HepG2 (cell line): ENCODE measurements around the gene PODXL2. TPM values are rescaled to one million over a fixed set of nuclear protein-coding genes. Genes with fewer than 3 reads are reported as not detected.

ENCODE experiments used
- ATRX ChIP-seq: sonication (generic); formaldehyde crosslinking; IDR thresholded peaks from 2 replicates; pipeline ENCODE4 v1.4.0; 2020; ENCODE audit warnings: missing genetic modification reagents, borderline replicate concordance
- ETV5 ChIP-seq: IDR thresholded peaks from 2 replicates; pipeline ENCODE4 v1.6.1; 2018; ENCODE audit warnings: missing biosample characterization, missing genetic modification reagents, inconsistent platforms, borderline replicate concordance
- GTF2F1 ChIP-seq: fragments of 150-350 bp; IDR thresholded peaks from 2 replicates; pipeline ENCODE4 v1.6.1; 2014; ENCODE audit warnings: low read length
- JARID2 ChIP-seq: sonication (generic); formaldehyde crosslinking; IDR thresholded peaks from 2 replicates; pipeline ENCODE4 v1.8.1; 2023; ENCODE audit warnings: missing genetic modification reagents, inconsistent platforms; ENCODE audit not compliant: insufficient replicate concordance
- MZF1 ChIP-seq: sonication (generic); formaldehyde crosslinking; IDR thresholded peaks from 2 replicates; pipeline ENCODE4 v1.8.1; 2023; ENCODE audit warnings: mild to moderate bottlenecking, missing genetic modification reagents, borderline replicate concordance
- NFE2L2 ChIP-seq: fragments of 150-350 bp; IDR thresholded peaks from 2 replicates; pipeline ENCODE4 v1.6.1; 2014; ENCODE audit warnings: low read length
- NPAS2 ChIP-seq: sonication (generic); formaldehyde crosslinking; IDR thresholded peaks from 2 replicates; pipeline ENCODE4 v1.8.0; 2022; ENCODE audit warnings: mild to moderate bottlenecking, missing genetic modification reagents, borderline replicate concordance
- NR1H2 ChIP-seq: sonication (generic); formaldehyde crosslinking; IDR thresholded peaks from 2 replicates; pipeline ENCODE4 v1.8.1; 2022; ENCODE audit warnings: low read depth, missing genetic modification reagents, borderline replicate concordance
- SAFB2 ChIP-seq: sonication (generic); formaldehyde crosslinking; IDR thresholded peaks from 2 replicates; pipeline ENCODE4 v1.5.1; 2020; ENCODE audit warnings: missing genetic modification reagents, low read depth, mild to moderate bottlenecking, borderline replicate concordance
- U2AF1 ChIP-seq: fragments of 200-400 bp; formaldehyde crosslinking; optimal IDR thresholded peaks from 2 replicates; pipeline ENCODE3; 2017; ENCODE audit warnings: mild to moderate bottlenecking, low read depth, low read length
- U2AF2 ChIP-seq: fragments of 200-400 bp; formaldehyde crosslinking; IDR thresholded peaks from 2 replicates; pipeline ENCODE4 v1.6.1; 2017; ENCODE audit warnings: low read depth, mild to moderate bottlenecking, low read length
- ZKSCAN1 ChIP-seq: fragments of 150-350 bp; IDR thresholded peaks from 2 replicates; pipeline ENCODE4 v1.6.1; 2014; ENCODE audit warnings: low read length
- ZMAT3 ChIP-seq: sonication (generic); formaldehyde crosslinking; conservative IDR thresholded peaks from 2 replicates; pipeline ENCODE4 v1.7.0; 2021; ENCODE audit warnings: missing genetic modification reagents
- ZNF235 ChIP-seq: sonication (generic); formaldehyde crosslinking; IDR thresholded peaks from 2 replicates; pipeline ENCODE4 v1.8.1; 2023; ENCODE audit warnings: mild to moderate bottlenecking, missing genetic modification reagents, borderline replicate concordance
- ZNF263 ChIP-seq: sonication (generic); formaldehyde crosslinking; IDR thresholded peaks from 2 replicates; pipeline ENCODE4 v1.4.0; 2020; ENCODE audit warnings: missing genetic modification reagents
- ZNF264 ChIP-seq: sonication (generic); formaldehyde crosslinking; IDR thresholded peaks from 2 replicates; pipeline ENCODE4 v1.4.0; 2020; ENCODE audit warnings: missing genetic modification reagents
- ZNF350 ChIP-seq: sonication (generic); formaldehyde crosslinking; IDR thresholded peaks from 2 replicates; pipeline ENCODE4 v1.4.0; 2020; ENCODE audit warnings: mild to moderate bottlenecking, low read depth, missing genetic modification reagents, borderline replicate concordance
- ZNF496 ChIP-seq: sonication (generic); formaldehyde crosslinking; IDR thresholded peaks from 2 replicates; pipeline ENCODE4 v1.8.1; 2023; ENCODE audit warnings: mild to moderate bottlenecking, moderate library complexity, missing genetic modification reagents; ENCODE audit not compliant: insufficient replicate concordance
- ZNF839 ChIP-seq: sonication (generic); formaldehyde crosslinking; IDR thresholded peaks from 2 replicates; pipeline ENCODE4 v1.4.0; 2020; ENCODE audit warnings: missing genetic modification reagents, mild to moderate bottlenecking, borderline replicate concordance
- ZNF841 ChIP-seq: sonication (generic); formaldehyde crosslinking; IDR thresholded peaks from 2 replicates; pipeline ENCODE4 v1.8.1; 2023; ENCODE audit warnings: missing genetic modification reagents, borderline replicate concordance
- ZNF850 ChIP-seq: sonication (generic); formaldehyde crosslinking; conservative IDR thresholded peaks from 2 replicates; pipeline ENCODE4 v1.9.0; 2021; ENCODE audit warnings: mild to moderate bottlenecking, missing genetic modification reagents
- ZSCAN12 ChIP-seq: sonication (generic); formaldehyde crosslinking; IDR thresholded peaks from 2 replicates; pipeline ENCODE4 v1.9.0; 2021; ENCODE audit warnings: mild to moderate bottlenecking, missing genetic modification reagents
- polyA plus RNA-seq, 8 experiments: library from polyadenylated mRNA; depleted of rRNA in 3 of 8; stranded (reverse) in 7 of 8; unstranded in 1 of 8; fragments of >200 nt; fragmentation: Illumina TruSeq in 4 of 8; extraction: Trizol in 4 of 8; gene quantifications; 2 replicates each; pipeline versions ENCODE4 v1.2.1 to v1.2.3, GENCODE V29; 2011 to 2016; ENCODE audit warnings: low read depth in 4 of 8, missing spikeins in 1 of 8, mixed read lengths in 1 of 8; ENCODE audit not compliant: insufficient read depth in 1 of 8
- total RNA-seq, 5 experiments: library from RNA; depleted of rRNA; stranded (reverse); fragments of >200 nt; fragmentation: Illumina TruSeq; extraction: Trizol; gene quantifications; 2 replicates each; pipeline ENCODE4 v1.2.3, GENCODE V29; 2016; ENCODE audit warnings: low read depth in 1 of 5
- TF ChIP-seq, protein P1 (sequence below): sonication (generic); formaldehyde crosslinking; IDR thresholded peaks from 2 replicates; pipeline ENCODE4 v1.4.0; 2020; ENCODE audit warnings: missing genetic modification reagents
- TF ChIP-seq, protein P2 (sequence below): sonication (generic); formaldehyde crosslinking; IDR thresholded peaks from 2 replicates; pipeline ENCODE4 v1.5.0; 2020; ENCODE audit warnings: mild to moderate bottlenecking, missing genetic modification reagents, borderline replicate concordance
- TF ChIP-seq, protein P3 (sequence below): sonication (generic); formaldehyde crosslinking; IDR thresholded peaks from 2 replicates; pipeline ENCODE4 v1.9.0; 2021; ENCODE audit warnings: missing genetic modification reagents, borderline replicate concordance
- TF ChIP-seq, protein P4 (sequence below): sonication (generic); formaldehyde crosslinking; IDR thresholded peaks from 2 replicates; pipeline ENCODE4 v1.5.1; 2020; ENCODE audit warnings: mild to moderate bottlenecking, missing genetic modification reagents, moderate library complexity

PODXL2 gene
- total and polyA plus RNA-seq, 2 of the 13 experiments (the other 11 are each of a cell fraction or from before 2014, with no cell fraction given): 20.4 to 25.1 TPM

DNA sequence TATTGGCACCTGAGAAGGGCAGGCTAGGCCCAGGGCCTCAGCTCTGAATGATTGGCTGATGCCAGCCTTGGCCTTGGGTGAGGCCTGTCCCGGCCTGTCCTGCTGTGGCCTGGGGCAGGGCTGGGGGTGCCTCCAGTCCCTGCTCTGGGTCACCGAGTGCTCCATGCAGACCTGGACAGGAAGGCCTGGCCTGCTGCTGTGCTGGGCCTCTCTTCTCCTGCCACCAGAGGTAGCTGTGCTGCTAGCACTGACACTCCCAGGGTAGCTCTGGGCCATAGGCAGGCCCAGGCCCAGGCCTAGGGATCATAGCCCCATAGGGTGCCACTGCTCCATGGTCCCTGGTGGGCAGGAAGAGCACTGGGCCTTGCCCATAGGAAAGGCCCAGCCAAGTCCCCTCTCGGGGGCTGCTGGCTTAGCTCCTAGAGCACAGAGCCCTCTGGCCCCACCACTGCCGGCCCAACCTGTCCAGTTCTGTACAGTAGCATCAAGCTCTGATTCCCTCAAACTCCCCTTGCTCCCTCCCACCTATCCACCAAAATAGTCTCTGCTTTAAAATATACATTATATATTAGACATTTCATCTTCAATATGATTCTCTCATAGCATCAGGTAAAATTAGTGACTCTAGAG lies 62.0 kb downstream of the PODXL2 start (continued):
- TF ChIP-seq, protein P1, sequence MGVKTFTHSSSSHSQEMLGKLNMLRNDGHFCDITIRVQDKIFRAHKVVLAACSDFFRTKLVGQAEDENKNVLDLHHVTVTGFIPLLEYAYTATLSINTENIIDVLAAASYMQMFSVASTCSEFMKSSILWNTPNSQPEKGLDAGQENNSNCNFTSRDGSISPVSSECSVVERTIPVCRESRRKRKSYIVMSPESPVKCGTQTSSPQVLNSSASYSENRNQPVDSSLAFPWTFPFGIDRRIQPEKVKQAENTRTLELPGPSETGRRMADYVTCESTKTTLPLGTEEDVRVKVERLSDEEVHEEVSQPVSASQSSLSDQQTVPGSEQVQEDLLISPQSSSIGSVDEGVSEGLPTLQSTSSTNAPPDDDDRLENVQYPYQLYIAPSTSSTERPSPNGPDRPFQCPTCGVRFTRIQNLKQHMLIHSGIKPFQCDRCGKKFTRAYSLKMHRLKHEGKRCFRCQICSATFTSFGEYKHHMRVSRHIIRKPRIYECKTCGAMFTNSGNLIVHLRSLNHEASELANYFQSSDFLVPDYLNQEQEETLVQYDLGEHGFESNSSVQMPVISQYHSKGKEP (CRISPR knock-in tag): no peak
- 0 out of 2 replicates have a peak, but pooled peaks have one; percentile 18 for TF ChIP-seq ETV5 (CRISPR knock-in tag)
- TF ChIP-seq, protein P2, sequence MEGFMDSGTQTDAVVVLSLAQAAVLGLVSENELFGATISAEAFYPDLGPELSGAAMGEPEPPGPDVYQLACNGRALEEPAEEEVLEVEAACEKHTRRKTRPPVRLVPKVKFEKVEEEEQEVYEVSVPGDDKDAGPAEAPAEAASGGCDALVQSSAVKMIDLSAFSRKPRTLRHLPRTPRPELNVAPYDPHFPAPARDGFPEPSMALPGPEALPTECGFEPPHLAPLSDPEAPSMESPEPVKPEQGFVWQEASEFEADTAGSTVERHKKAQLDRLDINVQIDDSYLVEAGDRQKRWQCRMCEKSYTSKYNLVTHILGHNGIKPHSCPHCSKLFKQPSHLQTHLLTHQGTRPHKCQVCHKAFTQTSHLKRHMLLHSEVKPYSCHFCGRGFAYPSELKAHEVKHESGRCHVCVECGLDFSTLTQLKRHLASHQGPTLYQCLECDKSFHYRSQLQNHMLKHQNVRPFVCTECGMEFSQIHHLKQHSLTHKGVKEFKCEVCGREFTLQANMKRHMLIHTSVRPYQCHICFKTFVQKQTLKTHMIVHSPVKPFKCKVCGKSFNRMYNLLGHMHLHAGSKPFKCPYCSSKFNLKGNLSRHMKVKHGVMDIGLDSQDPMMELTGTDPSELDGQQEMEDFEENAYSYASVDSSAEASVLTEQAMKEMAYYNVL: no peak
- TF ChIP-seq NFE2L2: no peak
- no peak for TF ChIP-seq ZNF850
- no peak for TF ChIP-seq MZF1 (CRISPR knock-in tag)
- TF ChIP-seq, protein P3, sequence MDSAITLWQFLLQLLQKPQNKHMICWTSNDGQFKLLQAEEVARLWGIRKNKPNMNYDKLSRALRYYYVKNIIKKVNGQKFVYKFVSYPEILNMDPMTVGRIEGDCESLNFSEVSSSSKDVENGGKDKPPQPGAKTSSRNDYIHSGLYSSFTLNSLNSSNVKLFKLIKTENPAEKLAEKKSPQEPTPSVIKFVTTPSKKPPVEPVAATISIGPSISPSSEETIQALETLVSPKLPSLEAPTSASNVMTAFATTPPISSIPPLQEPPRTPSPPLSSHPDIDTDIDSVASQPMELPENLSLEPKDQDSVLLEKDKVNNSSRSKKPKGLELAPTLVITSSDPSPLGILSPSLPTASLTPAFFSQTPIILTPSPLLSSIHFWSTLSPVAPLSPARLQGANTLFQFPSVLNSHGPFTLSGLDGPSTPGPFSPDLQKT (CRISPR knock-in tag): no peak
- no peak for TF ChIP-seq NPAS2
- no peak for TF ChIP-seq U2AF1
- TF ChIP-seq ZSCAN12: no peak
- TF ChIP-seq GTF2F1: no peak
- no peak for TF ChIP-seq ZNF350 (CRISPR knock-in tag)
- no peak for TF ChIP-seq ZNF235 (CRISPR knock-in tag)
- no peak for TF ChIP-seq ZNF496 (CRISPR knock-in tag)
- TF ChIP-seq ZNF841 (CRISPR knock-in tag): no peak
- no peak for TF ChIP-seq ZNF839
- TF ChIP-seq ZKSCAN1: no peak
- no peak for TF ChIP-seq JARID2 (CRISPR knock-in tag)
- TF ChIP-seq, protein P4, sequence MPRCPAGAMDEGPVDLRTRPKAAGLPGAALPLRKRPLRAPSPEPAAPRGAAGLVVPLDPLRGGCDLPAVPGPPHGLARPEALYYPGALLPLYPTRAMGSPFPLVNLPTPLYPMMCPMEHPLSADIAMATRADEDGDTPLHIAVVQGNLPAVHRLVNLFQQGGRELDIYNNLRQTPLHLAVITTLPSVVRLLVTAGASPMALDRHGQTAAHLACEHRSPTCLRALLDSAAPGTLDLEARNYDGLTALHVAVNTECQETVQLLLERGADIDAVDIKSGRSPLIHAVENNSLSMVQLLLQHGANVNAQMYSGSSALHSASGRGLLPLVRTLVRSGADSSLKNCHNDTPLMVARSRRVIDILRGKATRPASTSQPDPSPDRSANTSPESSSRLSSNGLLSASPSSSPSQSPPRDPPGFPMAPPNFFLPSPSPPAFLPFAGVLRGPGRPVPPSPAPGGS (CRISPR knock-in tag): no peak
- peak; percentile 83 for TF ChIP-seq ZNF263
- TF ChIP-seq ZMAT3 (CRISPR knock-in tag): no peak
- TF ChIP-seq ZNF264 (CRISPR knock-in tag): no peak
- no peak for TF ChIP-seq ATRX (CRISPR knock-in tag)
- TF ChIP-seq U2AF2: no peak
- TF ChIP-seq NR1H2 (CRISPR knock-in tag): no peak
- no peak for TF ChIP-seq SAFB2 (CRISPR knock-in tag)
